Measurements from ENCODE around the gene TAAR9.
"Not testable (repeated sequence)": the region's sequence is repeated elsewhere in the genome, so short reads cannot be mapped to it uniquely, and the experiment has no call there.

- not testable (repeated sequence) for TF ChIP-seq CTCF, EP300 (IDR thresholded peaks at IDR 0.05)
These were observed 22.0 kb downstream of the TAAR9 start for GRCh38 chr6:132560087-132560486.
